ENCODE data around the gene IPO4. TPM values are rescaled to one million over a fixed set of nuclear protein-coding genes. Genes with fewer than 3 reads are reported as not detected.

IPO4 gene
- total RNA-seq, 1 experiment from 2014 or later: 82.6 TPM

DNA sequence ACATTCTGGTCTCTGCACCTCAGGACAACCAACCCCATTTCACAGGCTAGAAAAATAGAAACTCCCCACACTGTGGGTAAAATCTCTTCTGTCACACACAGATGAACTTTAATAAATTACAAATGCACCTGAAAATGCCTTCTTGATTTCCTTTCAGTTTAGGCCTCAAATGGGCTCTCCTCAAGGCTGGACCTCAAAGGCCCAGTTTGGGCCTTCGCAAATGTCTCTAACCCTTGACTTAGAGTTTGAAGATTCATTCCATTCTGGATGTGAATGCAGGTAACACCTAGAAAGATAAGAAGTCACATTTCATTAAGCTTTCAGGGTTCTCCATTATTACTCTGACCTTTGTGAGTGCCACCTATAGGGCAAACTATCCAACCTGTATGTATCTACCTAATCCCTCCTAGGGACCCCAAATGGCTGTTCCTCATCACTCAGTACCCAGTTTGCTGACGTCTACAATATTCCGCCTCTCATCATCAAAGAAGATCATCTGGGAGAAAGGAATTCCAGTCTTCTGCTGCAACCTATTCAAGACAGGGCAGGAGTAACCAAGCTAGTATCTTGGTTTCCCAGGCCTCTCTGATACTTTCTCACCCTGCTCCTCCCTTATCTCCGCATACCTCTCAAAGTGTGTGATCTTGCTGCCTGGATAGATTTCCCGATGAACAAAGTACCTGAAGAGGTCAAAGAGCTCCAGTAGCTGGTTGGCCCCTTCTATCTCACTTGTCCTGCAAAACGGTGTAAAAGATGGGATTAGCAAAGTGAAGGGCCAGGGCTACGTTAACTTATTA lies 25.4 kb upstream of the IPO4 start:
- H3K4me3 Mint-ChIP-seq (ENCODE audit: low read depth, unreplicated experiment): peak overlapping the region; percentile 86
- TSS peak; percentile 85 for BruUV-seq (replicated peaks)
- no peaks in the 10 kb centered on the region for H3K9me3 Mint-ChIP-seq (ENCODE audit: low read depth, unreplicated experiment)
- H3K4me1 Mint-ChIP-seq (ENCODE audit: low read depth, unreplicated experiment): peaks cover 12% of the 10 kb centered on the region
- peak overlapping the region; percentile 90 for H3K27ac Mint-ChIP-seq (ENCODE audit: unreplicated experiment)
- no peak for TF ChIP-seq CTCF (IDR thresholded peaks at IDR 0.05; ENCODE audit: unreplicated experiment)
- H3K27me3 Mint-ChIP-seq (ENCODE audit: unreplicated experiment): no peaks in the 10 kb centered on the region
- no peak for DNase-seq
- H3K36me3 Mint-ChIP-seq (ENCODE audit: insufficient read depth, unreplicated experiment): peaks cover 64% of the 10 kb centered on the region
- CTCF ChIA-PET: interaction anchor here (0.6 to 1.3 kb wide), 4 partner anchors 18 to 793 kb away, joined by 3 read pairs; partner anchors contain the start of genes TINF2 and TM9SF1
- intact Hi-C loops (cut with micrococcal nuclease; ENCODE audit: unreplicated experiment): no loop called here

DNA sequence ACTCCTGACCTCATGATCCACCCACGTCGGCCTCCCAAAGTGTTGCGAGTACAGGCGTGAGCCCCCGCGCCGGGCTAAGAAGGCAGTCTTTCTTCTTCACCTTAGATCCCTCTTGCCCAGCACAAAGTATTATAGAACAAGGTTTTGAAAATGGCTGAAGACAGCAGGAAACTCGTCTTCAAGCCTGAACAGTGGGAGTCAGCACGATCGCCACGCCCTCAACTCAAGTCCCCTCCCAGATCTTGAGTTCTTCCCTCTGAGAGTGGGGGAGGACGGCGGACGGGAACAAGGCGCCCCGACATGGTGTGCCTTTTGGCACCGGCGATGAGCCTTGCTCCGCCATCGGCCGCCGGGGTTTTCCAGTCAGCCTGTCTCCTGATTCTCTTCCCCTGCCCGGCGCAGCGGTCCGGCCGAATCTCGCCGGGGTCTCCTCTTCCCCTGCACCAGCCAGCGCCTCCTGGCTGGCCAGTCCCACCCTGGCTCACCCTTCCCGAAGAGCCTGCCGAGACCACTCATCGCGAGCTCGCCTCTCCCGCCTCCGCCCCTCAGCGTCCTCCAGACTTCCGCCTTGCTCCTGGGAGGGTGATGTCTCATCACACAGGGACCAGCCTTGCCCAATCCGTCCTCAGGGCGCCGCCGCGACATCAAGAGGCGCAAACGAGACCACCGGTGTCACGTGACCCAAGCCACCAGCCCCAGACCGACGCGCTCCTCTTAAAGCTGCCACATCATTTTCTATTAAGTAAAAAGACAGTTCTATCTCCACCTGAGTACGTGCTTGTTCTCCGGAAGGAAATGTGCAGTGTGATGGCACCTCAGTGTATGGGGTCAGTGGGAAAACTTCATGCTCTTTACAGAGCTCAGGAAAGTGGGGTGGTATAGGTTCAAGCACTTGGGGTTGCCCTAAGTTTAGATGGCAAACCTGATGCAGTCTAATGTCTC lies 24.6 kb upstream of the IPO4 start, which contains the start of gene CHMP4A:
TSS of gene CHMP4A (minus strand) at position 565 of the 942 bp plus-strand sequence. CDS start at position 516, 49 bp downstream.
- intact Hi-C loops (cut with micrococcal nuclease; ENCODE audit: unreplicated experiment): no loop called here
- peak within 1 kb of the TSS; percentile 90 for H3K27ac Mint-ChIP-seq (ENCODE audit: unreplicated experiment)
- no peaks in the 10 kb centered on the region for H3K9me3 Mint-ChIP-seq (ENCODE audit: low read depth, unreplicated experiment)
- no peak for TF ChIP-seq CTCF (IDR thresholded peaks at IDR 0.05; ENCODE audit: unreplicated experiment)
- no TSS peak for BruUV-seq (replicated peaks)
- peaks cover 12% of the 10 kb centered on the region for H3K4me1 Mint-ChIP-seq (ENCODE audit: low read depth, unreplicated experiment)
- peak within 1 kb of the TSS; percentile 86 for H3K4me3 Mint-ChIP-seq (ENCODE audit: low read depth, unreplicated experiment)
- DNase-seq: peak; percentile 96
- no peaks in the 10 kb centered on the region for H3K27me3 Mint-ChIP-seq (ENCODE audit: unreplicated experiment)
- peaks cover 68% of the 10 kb centered on the region for H3K36me3 Mint-ChIP-seq (ENCODE audit: insufficient read depth, unreplicated experiment)
- CTCF ChIA-PET: interaction anchor here (0.6 to 1.3 kb wide), 4 partner anchors 17 to 794 kb away, joined by 3 read pairs; partner anchors contain the start of genes TINF2 and TM9SF1

- BruUV-seq (replicated peaks): no TSS peak
- no peaks in the 10 kb centered on the region for H3K27me3 Mint-ChIP-seq (ENCODE audit: unreplicated experiment)
- no peak for DNase-seq
- peak overlapping the region; percentile 7 for H3K27ac Mint-ChIP-seq (ENCODE audit: unreplicated experiment)
- no peak overlapping the region for H3K4me3 Mint-ChIP-seq (ENCODE audit: low read depth, unreplicated experiment)
- H3K36me3 Mint-ChIP-seq (ENCODE audit: insufficient read depth, unreplicated experiment): peaks cover 77% of the 10 kb centered on the region
- H3K9me3 Mint-ChIP-seq (ENCODE audit: low read depth, unreplicated experiment): no peaks in the 10 kb centered on the region
- intact Hi-C loops (cut with micrococcal nuclease; ENCODE audit: unreplicated experiment): no loop called here
- CTCF ChIA-PET: no interaction called here
- no peak for TF ChIP-seq CTCF (IDR thresholded peaks at IDR 0.05; ENCODE audit: unreplicated experiment)
- H3K4me1 Mint-ChIP-seq (ENCODE audit: low read depth, unreplicated experiment): peaks cover 12% of the 10 kb centered on the region
Measured at GRCh38 chr14:24211311-24211710, 22.7 kb upstream of the IPO4 start.

GRCh38 chr14:24207625-24208024 lies 19.0 kb upstream of the IPO4 start:
- Mint-ChIP-seq H3K9me3 (ENCODE audit: low read depth, unreplicated experiment) (peaks cover 5% of the 10 kb centered on the region), H3K4me1 (ENCODE audit: low read depth, unreplicated experiment) (no peaks in the 10 kb centered on the region), H3K27me3 (ENCODE audit: unreplicated experiment) (no peaks in the 10 kb centered on the region), H3K36me3 (ENCODE audit: insufficient read depth, unreplicated experiment) (peaks cover 66% of the 10 kb centered on the region), H3K4me3 (ENCODE audit: low read depth, unreplicated experiment) (no peak overlapping the region), H3K27ac (ENCODE audit: unreplicated experiment) (no peak overlapping the region)
- CTCF ChIA-PET: no interaction called here
- no peak for TF ChIP-seq CTCF (IDR thresholded peaks at IDR 0.05; ENCODE audit: unreplicated experiment)
- no peak for DNase-seq
- BruUV-seq (replicated peaks): no TSS peak
- intact Hi-C loops (cut with micrococcal nuclease; ENCODE audit: unreplicated experiment): no loop called here

Measured in Calu3 (cell line).